Breast epithelium (tissue), 3 donors: ENCODE data around the gene PHLDA1.

Experiments
- POLR2A ChIP-seq: fragments of 450-650 bp; IDR thresholded peaks from one replicate; pipeline ENCODE4 v1.6.1; 2016; ENCODE audit warnings: antibody characterized with exemption, mild to moderate bottlenecking, moderate library complexity
- POLR2AphosphoS5 ChIP-seq, 3 donors: sonication (generic); formaldehyde crosslinking; IDR thresholded peaks; one replicate each; pipeline ENCODE4 v1.6.1; 2017; ENCODE audit warnings: antibody characterized with exemption in 3 of 3
- TF ChIP-seq, protein P1 (sequence below), 3 donors: fragments of 450-650 bp; IDR thresholded peaks; one replicate each; pipeline ENCODE4 v1.5.1; 2016 to 2017; ENCODE audit warnings: antibody characterized with exemption in 3 of 3, mild to moderate bottlenecking in 3 of 3, moderate library complexity in 3 of 3

- TF ChIP-seq POLR2A: no peak
- TF ChIP-seq, protein P1, sequence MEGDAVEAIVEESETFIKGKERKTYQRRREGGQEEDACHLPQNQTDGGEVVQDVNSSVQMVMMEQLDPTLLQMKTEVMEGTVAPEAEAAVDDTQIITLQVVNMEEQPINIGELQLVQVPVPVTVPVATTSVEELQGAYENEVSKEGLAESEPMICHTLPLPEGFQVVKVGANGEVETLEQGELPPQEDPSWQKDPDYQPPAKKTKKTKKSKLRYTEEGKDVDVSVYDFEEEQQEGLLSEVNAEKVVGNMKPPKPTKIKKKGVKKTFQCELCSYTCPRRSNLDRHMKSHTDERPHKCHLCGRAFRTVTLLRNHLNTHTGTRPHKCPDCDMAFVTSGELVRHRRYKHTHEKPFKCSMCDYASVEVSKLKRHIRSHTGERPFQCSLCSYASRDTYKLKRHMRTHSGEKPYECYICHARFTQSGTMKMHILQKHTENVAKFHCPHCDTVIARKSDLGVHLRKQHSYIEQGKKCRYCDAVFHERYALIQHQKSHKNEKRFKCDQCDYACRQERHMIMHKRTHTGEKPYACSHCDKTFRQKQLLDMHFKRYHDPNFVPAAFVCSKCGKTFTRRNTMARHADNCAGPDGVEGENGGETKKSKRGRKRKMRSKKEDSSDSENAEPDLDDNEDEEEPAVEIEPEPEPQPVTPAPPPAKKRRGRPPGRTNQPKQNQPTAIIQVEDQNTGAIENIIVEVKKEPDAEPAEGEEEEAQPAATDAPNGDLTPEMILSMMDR (IDR thresholded peaks at IDR 0.05): no peak
- peak in 1 of 3 donors; percentile 20 for TF ChIP-seq POLR2AphosphoS5 (IDR thresholded peaks at IDR 0.05)
Measured at GRCh38 chr12:76029982-76030340, 1.6 kb downstream of the PHLDA1 start.
